Activated CD4-positive, alpha-beta T cell treated with anti-CD3 and anti-CD28 coated beads for 36 hours (primary cell): ENCODE results near the gene YPEL1. TPM values are rescaled to one million over a fixed set of nuclear protein-coding genes. Genes with fewer than 3 reads are reported as not detected.
"Not testable (repeated sequence)": the region's sequence is repeated elsewhere in the genome, so short reads cannot be mapped to it uniquely, and the experiment has no call there.

Experiments used
- ATAC-seq: fragments of 200-7000 bp; cut with Tn5 transposase; one replicate; pipeline ENCODE4 v1.10.0; 2021; ENCODE audit warnings: mild to moderate bottlenecking, moderate library complexity
- CTCF ChIA-PET: fragments of 350-600 bp; sonication (Branson Sonifier 250); formaldehyde crosslinking; loops from one replicate; lab custom pipeline; 2021; ENCODE audit warnings: antibody characterized with exemption; lab: Charles Lee
- POLR2A ChIA-PET: fragments of 350-600 bp; sonication (Branson Sonifier 250); formaldehyde crosslinking; loops from one replicate; lab custom pipeline; 2021; ENCODE audit warnings: antibody characterized with exemption, inconsistent platforms; lab: Charles Lee
- DNase-seq: peaks from one replicate; pipeline ENCODE4 v3.0.0-alpha.2; 2020
- H3K27ac Mint-ChIP-seq: one replicate; pipeline ENCODE4 v1.8.0; 2021; ENCODE audit warnings: mixed read lengths
- H3K27me3 Mint-ChIP-seq: one replicate; pipeline ENCODE4 v1.8.0; 2021; ENCODE audit warnings: mixed read lengths
- H3K36me3 Mint-ChIP-seq: one replicate; pipeline ENCODE4 v1.8.0; 2021; ENCODE audit warnings: low read depth, mixed read lengths
- H3K4me1 Mint-ChIP-seq: one replicate; pipeline ENCODE4 v1.8.0; 2021; ENCODE audit warnings: mixed read lengths
- H3K4me3 Mint-ChIP-seq: one replicate; pipeline ENCODE4 v1.8.0; 2021; ENCODE audit warnings: mild to moderate bottlenecking, moderate library complexity, mixed read lengths
- H3K9me3 Mint-ChIP-seq: one replicate; pipeline ENCODE4 v1.8.0; 2021; ENCODE audit warnings: low read depth, mixed read lengths
- intact Hi-C, 2 experiments: fragments of 100-400 bp; cut with DNase I in 1 of 2; cut with micrococcal nuclease in 1 of 2; formaldehyde crosslinking; loops; one replicate each; pipeline versions ENCODE4 v1.14.2 to v1.15.1; 2022 to 2024; cut with DNase I, micrococcal nuclease
- total RNA-seq, 2 experiments: library from RNA; stranded (reverse); gene quantifications; one replicate each; pipeline ENCODE4 v1.2.3, GENCODE V29; 2021

The YPEL1 gene
- total RNA-seq, 2 experiments from 2014 or later: 1.0 to 1.5 TPM

- POLR2A ChIA-PET: no interaction called here
These were observed 17.9 kb upstream of the YPEL1 start for GRCh38 chr22:21753374-21754111.

GRCh38 chr22:21752276-21752675, 16.7 kb upstream of the YPEL1 start:
- POLR2A ChIA-PET: no interaction called here
- H3K4me3 Mint-ChIP-seq: no peak overlapping the region
- intact Hi-C loops: no loop called here
- no peak overlapping the region for H3K27ac Mint-ChIP-seq
- no peak for DNase-seq
- H3K36me3 Mint-ChIP-seq: peaks cover 6% of the 10 kb centered on the region
- CTCF ChIA-PET: interaction anchor here (0.7 kb wide), 1 partner anchor 174 kb away, joined by 3 read pairs; no protein-coding TSS in a partner anchor
- H3K4me1 Mint-ChIP-seq: peaks cover 4% of the 10 kb centered on the region
- H3K9me3 Mint-ChIP-seq: no peaks in the 10 kb centered on the region
- no peak for ATAC-seq
- no peaks in the 10 kb centered on the region for H3K27me3 Mint-ChIP-seq

More at GRCh38 chr22:21753374-21754111, 17.9 kb upstream of the YPEL1 start:
- Mint-ChIP-seq H3K27me3 (no peaks in the 10 kb centered on the region), H3K36me3 (peaks cover 16% of the 10 kb centered on the region), H3K4me3 (no peak overlapping the region), H3K27ac (no peak overlapping the region), H3K4me1 (peaks cover 4% of the 10 kb centered on the region), H3K9me3 (no peaks in the 10 kb centered on the region)
- intact Hi-C loops: no loop called here
- CTCF ChIA-PET: no interaction called here
- ATAC-seq (no peak), DNase-seq (no peak)

GRCh38 chr22:21745948-21746347, 10.4 kb upstream of the YPEL1 start:
- Mint-ChIP-seq H3K27ac (no peak overlapping the region), H3K27me3 (no peaks in the 10 kb centered on the region), H3K4me1 (no peaks in the 10 kb centered on the region), H3K36me3 (no peaks in the 10 kb centered on the region), H3K9me3 (no peaks in the 10 kb centered on the region), H3K4me3 (no peak overlapping the region)
- ChIA-PET POLR2A (no interaction called here), CTCF (interaction anchor here (0.9 kb wide), 1 partner anchor 163 kb away, joined by 3 read pairs; no protein-coding TSS in a partner anchor)
- intact Hi-C loops: no loop called here
- no peak for ATAC-seq
- no peak for DNase-seq

GRCh38 chr22:21744917-21745316, 9.3 kb upstream of the YPEL1 start:
- CTCF ChIA-PET: interaction anchor here (0.6 to 1.1 kb wide), 4 partner anchors 27 to 116 kb away, joined by 3 to 4 read pairs (median 3); no protein-coding TSS in a partner anchor

GRCh38 chr22:21741790-21742189, 6.2 kb upstream of the YPEL1 start:
- no peaks in the 10 kb centered on the region for H3K36me3 Mint-ChIP-seq
- POLR2A ChIA-PET: interaction anchor here (0.6 kb wide), 1 partner anchor 91 kb away, joined by 3 read pairs; no protein-coding TSS in a partner anchor
- ATAC-seq: no peak

More at GRCh38 chr22:21744917-21745316, 9.3 kb upstream of the YPEL1 start:
- DNase-seq, H3K27ac Mint-ChIP-seq, H3K36me3 Mint-ChIP-seq, POLR2A ChIA-PET, H3K4me1 Mint-ChIP-seq, H3K27me3 Mint-ChIP-seq, H3K4me3 Mint-ChIP-seq, ATAC-seq, H3K9me3 Mint-ChIP-seq: not testable (repeated sequence)
- intact Hi-C loops: loop anchor here in 1 of 2 experiments (5.0 kb wide), 1 partner anchor 42 kb away; no protein-coding TSS in a partner anchor

GRCh38 chr22:21741059-21741458, 5.5 kb upstream of the YPEL1 start:
- POLR2A ChIA-PET: interaction anchor here (0.7 to 1.0 kb wide), 2 partner anchors 61 to 180 kb away, joined by 4 to 8 read pairs; no protein-coding TSS in a partner anchor
- Mint-ChIP-seq H3K27me3 (no peaks in the 10 kb centered on the region), H3K4me1 (no peaks in the 10 kb centered on the region), H3K9me3 (no peaks in the 10 kb centered on the region), H3K36me3 (no peaks in the 10 kb centered on the region), H3K4me3 (no peak overlapping the region), H3K27ac (no peak overlapping the region)
- CTCF ChIA-PET: no interaction called here
- no peak for ATAC-seq
- no peak for DNase-seq
- intact Hi-C loops: loop anchor here in 1 of 2 experiments (5.0 kb wide), 1 partner anchor 46 kb away; no protein-coding TSS in a partner anchor

More at GRCh38 chr22:21741790-21742189, 6.2 kb upstream of the YPEL1 start:
- H3K27ac Mint-ChIP-seq: no peak overlapping the region
- DNase-seq: no peak
- no peak overlapping the region for H3K4me3 Mint-ChIP-seq
- CTCF ChIA-PET: no interaction called here
- no peaks in the 10 kb centered on the region for H3K27me3 Mint-ChIP-seq
- intact Hi-C loops: loop anchor here in 1 of 2 experiments (5.0 kb wide), 1 partner anchor 46 kb away; no protein-coding TSS in a partner anchor
- H3K9me3 Mint-ChIP-seq: no peaks in the 10 kb centered on the region
- H3K4me1 Mint-ChIP-seq: no peaks in the 10 kb centered on the region

GRCh38 chr22:21739828-21740377, 4.3 kb upstream of the YPEL1 start:
- H3K4me3 Mint-ChIP-seq: no peak overlapping the region
- CTCF ChIA-PET: no interaction called here
- peaks cover 4% of the 10 kb centered on the region for H3K4me1 Mint-ChIP-seq
- peaks cover under 1% of the 10 kb centered on the region for H3K27me3 Mint-ChIP-seq
- ATAC-seq (no peak), DNase-seq (no peak)
- no peaks in the 10 kb centered on the region for H3K9me3 Mint-ChIP-seq
- intact Hi-C loops: loop anchor here in 1 of 2 experiments (5.0 kb wide), 1 partner anchor 47 kb away; no protein-coding TSS in a partner anchor
- H3K27ac Mint-ChIP-seq: no peak overlapping the region
- no peaks in the 10 kb centered on the region for H3K36me3 Mint-ChIP-seq
- POLR2A ChIA-PET: interaction anchor here (1.0 kb wide), 1 partner anchor 181 kb away, joined by 8 read pairs; no protein-coding TSS in a partner anchor

GRCh38 chr22:21738966-21739365, 3.4 kb upstream of the YPEL1 start:
- ATAC-seq (no peak), DNase-seq (no peak)
- H3K27me3 Mint-ChIP-seq: peaks cover 3% of the 10 kb centered on the region
- intact Hi-C loops: no loop called here
- H3K36me3 Mint-ChIP-seq: no peaks in the 10 kb centered on the region
- H3K4me3 Mint-ChIP-seq: no peak overlapping the region
- CTCF ChIA-PET: no interaction called here
- H3K4me1 Mint-ChIP-seq: peaks cover 10% of the 10 kb centered on the region
- H3K27ac Mint-ChIP-seq: no peak overlapping the region
- POLR2A ChIA-PET: no interaction called here
- H3K9me3 Mint-ChIP-seq: no peaks in the 10 kb centered on the region

GRCh38 chr22:21738081-21738480, 2.5 kb upstream of the YPEL1 start:
- ChIA-PET POLR2A (no interaction called here), CTCF (no interaction called here)
- Mint-ChIP-seq H3K9me3 (no peaks in the 10 kb centered on the region), H3K27me3 (peaks cover 3% of the 10 kb centered on the region), H3K4me1 (peaks cover 10% of the 10 kb centered on the region), H3K4me3 (no peak overlapping the region), H3K36me3 (no peaks in the 10 kb centered on the region), H3K27ac (no peak overlapping the region)
- ATAC-seq: no peak
- intact Hi-C loops: no loop called here
- DNase-seq: no peak

GRCh38 chr22:21736948-21737347, 1.4 kb upstream of the YPEL1 start:
- intact Hi-C loops: no loop called here
- POLR2A ChIA-PET: no interaction called here

GRCh38 chr22:21736084-21736642, 569 bp upstream of the YPEL1 start:
- POLR2A ChIA-PET: interaction anchor here (0.5 to 1.9 kb wide), 3 partner anchors 19 to 126 kb away, joined by 3 to 6 read pairs (median 3); no protein-coding TSS in a partner anchor
- no peak for DNase-seq
- Mint-ChIP-seq H3K4me1 (peaks cover 10% of the 10 kb centered on the region), H3K27ac (no peak overlapping the region), H3K9me3 (no peaks in the 10 kb centered on the region), H3K4me3 (no peak overlapping the region), H3K36me3 (no peaks in the 10 kb centered on the region), H3K27me3 (peaks cover 3% of the 10 kb centered on the region)
- CTCF ChIA-PET: interaction anchor here (0.8 kb wide), 2 partner anchors 80 to 202 kb away, joined by 3 read pairs; no protein-coding TSS in a partner anchor
- ATAC-seq: peak; percentile 10
- intact Hi-C loops: no loop called here

More at GRCh38 chr22:21736948-21737347, 1.4 kb upstream of the YPEL1 start:
- no peak overlapping the region for H3K4me3 Mint-ChIP-seq
- peaks cover 10% of the 10 kb centered on the region for H3K4me1 Mint-ChIP-seq
- H3K27me3 Mint-ChIP-seq: peaks cover 3% of the 10 kb centered on the region
- DNase-seq: no peak
- ATAC-seq: no peak
- H3K27ac Mint-ChIP-seq: no peak overlapping the region
- CTCF ChIA-PET: no interaction called here
- no peaks in the 10 kb centered on the region for H3K9me3 Mint-ChIP-seq
- no peaks in the 10 kb centered on the region for H3K36me3 Mint-ChIP-seq
